GM12865 (cell line): ENCODE measurements around the gene TAS2R50.
"Not testable (repeated sequence)": the region's sequence is repeated elsewhere in the genome, so short reads cannot be mapped to it uniquely, and the experiment has no call there.

Experiments
- DNase-seq: peaks from one replicate; pipeline ENCODE4 v3.0.0; 2010; ENCODE audit warnings: low read depth
- H3K4me3 ChIP-seq: 2 replicates; pipeline ENCODE4 v1.5.1; 2011; ENCODE audit warnings: mild to moderate bottlenecking, low read depth, low read length, control low read depth
- TF ChIP-seq, protein P1 (sequence below): IDR thresholded peaks from 2 replicates; pipeline ENCODE4 v1.5.1; 2011; ENCODE audit warnings: low read length, control low read depth, low read depth, inconsistent platforms; ENCODE audit not compliant: insufficient read depth; ENCODE audit errors: missing control alignments

The TAS2R50 gene, protein sequence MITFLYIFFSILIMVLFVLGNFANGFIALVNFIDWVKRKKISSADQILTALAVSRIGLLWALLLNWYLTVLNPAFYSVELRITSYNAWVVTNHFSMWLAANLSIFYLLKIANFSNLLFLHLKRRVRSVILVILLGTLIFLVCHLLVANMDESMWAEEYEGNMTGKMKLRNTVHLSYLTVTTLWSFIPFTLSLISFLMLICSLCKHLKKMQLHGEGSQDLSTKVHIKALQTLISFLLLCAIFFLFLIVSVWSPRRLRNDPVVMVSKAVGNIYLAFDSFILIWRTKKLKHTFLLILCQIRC

DNA sequence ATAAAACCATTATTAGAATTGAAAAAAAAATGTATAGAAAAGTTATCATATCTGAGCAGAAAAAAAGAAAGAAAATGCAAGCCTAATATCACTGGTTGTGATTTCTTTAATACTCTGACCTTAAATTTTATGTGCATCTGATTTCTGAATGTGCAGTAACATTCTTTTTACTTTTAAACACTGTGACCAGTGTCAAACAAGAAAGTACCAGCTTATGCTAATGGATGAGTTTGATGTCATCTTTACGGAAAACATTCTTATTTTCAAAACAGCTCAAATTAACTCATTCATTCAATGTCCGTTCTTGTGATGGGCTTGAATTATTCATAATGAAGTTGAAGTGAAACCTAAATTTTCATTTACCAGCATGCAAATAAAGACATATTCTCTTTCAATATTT is at the start of gene TAS2R50:
Gene TAS2R50 (minus strand): TSS at position 101 of the 400 bp plus-strand sequence. CDS start 52 bp downstream, at position 49.
- TF ChIP-seq, protein P1, sequence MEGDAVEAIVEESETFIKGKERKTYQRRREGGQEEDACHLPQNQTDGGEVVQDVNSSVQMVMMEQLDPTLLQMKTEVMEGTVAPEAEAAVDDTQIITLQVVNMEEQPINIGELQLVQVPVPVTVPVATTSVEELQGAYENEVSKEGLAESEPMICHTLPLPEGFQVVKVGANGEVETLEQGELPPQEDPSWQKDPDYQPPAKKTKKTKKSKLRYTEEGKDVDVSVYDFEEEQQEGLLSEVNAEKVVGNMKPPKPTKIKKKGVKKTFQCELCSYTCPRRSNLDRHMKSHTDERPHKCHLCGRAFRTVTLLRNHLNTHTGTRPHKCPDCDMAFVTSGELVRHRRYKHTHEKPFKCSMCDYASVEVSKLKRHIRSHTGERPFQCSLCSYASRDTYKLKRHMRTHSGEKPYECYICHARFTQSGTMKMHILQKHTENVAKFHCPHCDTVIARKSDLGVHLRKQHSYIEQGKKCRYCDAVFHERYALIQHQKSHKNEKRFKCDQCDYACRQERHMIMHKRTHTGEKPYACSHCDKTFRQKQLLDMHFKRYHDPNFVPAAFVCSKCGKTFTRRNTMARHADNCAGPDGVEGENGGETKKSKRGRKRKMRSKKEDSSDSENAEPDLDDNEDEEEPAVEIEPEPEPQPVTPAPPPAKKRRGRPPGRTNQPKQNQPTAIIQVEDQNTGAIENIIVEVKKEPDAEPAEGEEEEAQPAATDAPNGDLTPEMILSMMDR: no peak
- no peak for DNase-seq
- H3K4me3 ChIP-seq: no peak within 1 kb of the TSS

DNA sequence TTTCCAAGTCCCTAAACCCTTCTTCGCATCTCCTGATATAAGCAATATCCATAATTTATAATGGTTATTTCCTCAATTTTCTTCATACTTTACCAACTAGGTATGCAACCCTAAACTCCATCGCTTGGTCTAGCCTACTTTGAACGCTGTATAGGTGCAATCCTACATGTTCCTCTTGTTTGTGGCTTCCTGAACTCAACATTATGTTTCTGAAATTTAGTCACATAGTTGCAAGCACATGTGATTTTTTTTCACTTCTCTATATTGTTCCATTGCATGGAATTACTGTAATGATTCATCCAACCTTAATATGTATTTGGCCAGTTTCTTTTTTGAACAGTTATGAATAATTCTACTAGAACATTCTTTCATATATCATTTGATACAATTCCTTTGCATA is 47.2 kb upstream of the TAS2R50 start:
- not testable (repeated sequence) for DNase-seq

DNA sequence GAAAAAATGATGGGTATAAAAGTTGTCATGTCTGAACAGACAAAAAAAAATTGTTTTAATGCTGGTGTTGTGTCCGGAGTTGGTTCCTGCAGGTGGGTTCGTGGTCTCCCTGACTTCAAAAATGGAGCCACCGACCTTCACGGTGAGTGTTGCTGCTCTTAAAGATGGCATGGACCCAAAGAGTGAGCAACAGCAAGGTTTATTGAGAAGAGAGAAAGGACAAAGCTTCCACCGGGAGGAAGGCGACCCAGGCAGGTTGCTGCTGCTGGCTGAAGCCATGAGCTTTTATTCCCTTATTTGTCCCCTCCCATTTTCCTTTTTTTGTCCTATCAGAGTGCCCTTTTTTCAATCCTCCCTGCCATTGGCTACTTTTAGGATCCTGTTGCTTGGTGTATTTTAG is 44.6 kb upstream of the TAS2R50 start, which contains the start of gene TAS2R31:
Gene TAS2R31 (minus strand): TSS at position 101 of the 400 bp plus-strand sequence. CDS start 72 bp downstream, at position 29.
- TF ChIP-seq, protein P1: no peak
- DNase-seq: no peak
- H3K4me3 ChIP-seq: no peak within 1 kb of the TSS

More for the DNA sequence above, 47.2 kb upstream of the TAS2R50 start:
- H3K4me3 ChIP-seq: not testable (repeated sequence)

DNA sequence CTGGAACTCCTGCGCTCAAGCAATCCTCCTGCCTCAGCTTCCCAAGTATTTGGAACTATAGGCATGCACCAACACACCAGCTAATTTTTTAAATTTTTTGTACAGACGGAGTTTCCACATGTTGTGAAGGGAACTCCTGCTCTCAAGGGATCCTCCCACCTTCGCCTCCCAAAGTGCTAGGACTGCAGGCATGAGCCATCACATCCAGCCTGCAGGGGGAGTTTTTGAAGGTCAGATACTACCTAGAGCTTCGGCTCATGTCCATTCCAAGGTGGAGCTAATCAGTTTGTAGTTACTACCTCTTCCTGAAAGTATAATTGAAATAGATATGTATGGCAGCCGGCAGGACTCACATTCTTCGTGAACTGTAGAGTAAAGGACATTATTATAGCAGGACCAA is 39.4 kb upstream of the TAS2R50 start:
- no peak for DNase-seq
- TF ChIP-seq, protein P1: no peak
- no peak overlapping the region for H3K4me3 ChIP-seq

DNA sequence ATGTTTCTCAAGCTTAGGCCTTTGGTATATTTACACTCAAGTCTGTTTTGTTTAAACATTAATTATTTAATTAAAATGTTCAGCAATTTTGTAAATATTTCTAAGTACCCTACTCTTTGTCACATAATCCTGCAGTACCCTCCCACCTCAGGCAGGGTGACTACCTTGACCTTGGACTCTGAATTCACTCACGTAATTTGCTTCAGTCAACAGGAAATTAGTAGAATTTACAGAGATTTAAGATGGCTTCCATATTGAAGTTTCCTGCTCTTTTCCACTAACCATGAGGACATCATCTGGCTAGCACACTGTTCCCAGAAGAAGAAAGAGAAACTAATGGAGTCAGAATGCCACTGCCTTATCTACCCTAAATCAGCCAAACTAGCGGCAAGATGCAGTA is 36.7 kb upstream of the TAS2R50 start:
- TF ChIP-seq, protein P1: no peak
- no peak for DNase-seq
- no peak overlapping the region for H3K4me3 ChIP-seq

DNA sequence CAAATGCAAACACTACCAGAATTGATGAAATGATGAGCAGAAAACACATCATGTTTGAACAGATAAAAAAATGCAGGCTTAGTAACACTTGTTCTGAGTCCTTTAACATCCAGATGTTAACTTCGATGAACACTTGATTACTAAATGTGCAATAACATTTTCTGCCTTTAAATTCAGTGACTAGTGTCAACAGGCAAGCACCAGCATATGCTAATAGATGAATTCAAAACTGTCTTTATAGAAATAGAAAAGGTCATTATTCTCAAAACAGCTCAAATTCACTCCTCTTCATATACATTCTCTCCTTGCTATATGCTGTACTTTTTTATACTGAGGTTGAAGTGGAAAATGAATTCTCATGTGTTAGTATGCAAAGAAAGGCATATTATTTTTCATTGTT is 35.8 kb upstream of the TAS2R50 start, which contains the start of gene TAS2R19:
Gene TAS2R19 (minus strand): TSS at position 101 of the 400 bp plus-strand sequence. CDS start 49 bp downstream, at position 52.
- no peak for DNase-seq
- TF ChIP-seq, protein P1: no peak
- no peak within 1 kb of the TSS for H3K4me3 ChIP-seq

DNA sequence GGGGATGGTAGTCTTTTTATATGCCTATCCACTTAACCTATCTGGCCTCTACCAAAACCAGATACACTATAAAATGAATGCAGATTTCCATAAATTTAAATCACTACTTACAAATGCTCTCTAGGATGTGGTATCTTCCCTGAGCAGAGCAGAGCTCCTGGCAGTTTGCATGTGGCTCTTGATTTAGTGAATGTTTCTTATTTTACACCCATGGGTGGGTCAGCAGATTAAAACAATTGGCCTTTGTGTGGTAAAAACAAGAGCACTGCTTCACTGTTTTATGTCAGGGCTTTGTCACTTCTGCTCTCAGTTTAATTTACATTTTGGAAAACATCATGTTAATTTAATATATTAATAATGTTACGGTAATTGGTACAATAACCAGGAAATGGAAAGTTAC is 30.2 kb upstream of the TAS2R50 start:
- DNase-seq: no peak
- no peak overlapping the region for H3K4me3 ChIP-seq
- TF ChIP-seq, protein P1: no peak
